ENCODE measurements around the gene IFNE.

The IFNE gene

GRCh38 chr9:21520501-21521228 lies 38.6 kb upstream of the IFNE start (continued):
- no peak for TF ChIP-seq CREB5 (CRISPR knock-in tag; IDR thresholded peaks at IDR 0.05; ENCODE audit: low read depth)

- ATAC-seq: no peak
- TF ChIP-seq TCF4 (CRISPR knock-in tag; IDR thresholded peaks at IDR 0.05; ENCODE audit: borderline replicate concordance): no peak
- no peak for TF ChIP-seq CREB5 (CRISPR knock-in tag; IDR thresholded peaks at IDR 0.05; ENCODE audit: low read depth)
- TF ChIP-seq ESRRG (CRISPR knock-in tag; IDR thresholded peaks at IDR 0.05): no peak
- no peak for TF ChIP-seq RARB (CRISPR knock-in tag; IDR thresholded peaks at IDR 0.05)
- no peak for TF ChIP-seq PPARA (CRISPR knock-in tag; IDR thresholded peaks at IDR 0.05; ENCODE audit: borderline replicate concordance)
- TF ChIP-seq CSRNP3 (CRISPR knock-in tag; IDR thresholded peaks at IDR 0.05): no peak
Observed at GRCh38 chr9:21519855-21520434, 37.8 kb upstream of the IFNE start.

- no peak for ATAC-seq
- TF ChIP-seq ARNTL (CRISPR knock-in tag; IDR thresholded peaks at IDR 0.05; ENCODE audit: borderline replicate concordance, low read depth): no peak
- no peak for TF ChIP-seq ZNF8 (CRISPR knock-in tag; IDR thresholded peaks at IDR 0.05)
- TF ChIP-seq POU6F1 (CRISPR knock-in tag; IDR thresholded peaks at IDR 0.05; ENCODE audit: borderline replicate concordance, low read depth): no peak
- TF ChIP-seq ZFP3 (CRISPR knock-in tag; IDR thresholded peaks at IDR 0.05): no peak
Observed at GRCh38 chr9:21516796-21517195, 34.7 kb upstream of the IFNE start.

GRCh38 chr9:21513431-21513830 lies 31.3 kb upstream of the IFNE start:
- TF ChIP-seq ZNF70 (CRISPR knock-in tag; IDR thresholded peaks at IDR 0.05) (no peak), TCF4 (CRISPR knock-in tag; IDR thresholded peaks at IDR 0.05; ENCODE audit: borderline replicate concordance) (no peak), CREB5 (CRISPR knock-in tag; IDR thresholded peaks at IDR 0.05; ENCODE audit: low read depth) (no peak), CSRNP3 (CRISPR knock-in tag; IDR thresholded peaks at IDR 0.05) (no peak), RARB (CRISPR knock-in tag; IDR thresholded peaks at IDR 0.05) (no peak), BACH2 (CRISPR knock-in tag; IDR thresholded peaks at IDR 0.05; ENCODE audit: borderline replicate concordance) (no peak), ZFP30 (CRISPR knock-in tag; IDR thresholded peaks at IDR 0.05) (no peak), ZFP3 (CRISPR knock-in tag; IDR thresholded peaks at IDR 0.05) (no peak), ESRRG (CRISPR knock-in tag; IDR thresholded peaks at IDR 0.05) (no peak), ZC3H10 (CRISPR knock-in tag; IDR thresholded peaks at IDR 0.05) (no peak), OSR1 (CRISPR knock-in tag; IDR thresholded peaks at IDR 0.05) (no peak), SNAI2 (CRISPR knock-in tag; IDR thresholded peaks at IDR 0.05) (no peak)
- no peak for ATAC-seq
